Astrocyte of the spinal cord (primary cell): ENCODE data around the gene MIS18A.

ENCODE experiments used
- DNase-seq: peaks from one replicate; pipeline ENCODE4 v3.0.0; 2011; ENCODE audit warnings: low read depth, low spot score
- H3K4me3 ChIP-seq: 2 replicates; pipeline ENCODE4 v1.5.1; 2011; ENCODE audit warnings: low read depth, mild to moderate bottlenecking, low read length, moderate library complexity
- CTCF ChIP-seq: IDR thresholded peaks from 2 replicates; pipeline ENCODE4 v1.5.1; 2012; ENCODE audit warnings: low read depth, mild to moderate bottlenecking, low read length, inconsistent platforms
- in situ Hi-C: cut with HindIII; loops from 2 replicates; pipeline ENCODE4 v1.10.0; 2017; ENCODE audit warnings: low sequenced_read_pairs

Gene MIS18A

GRCh38 chr21:32300117-32300681, 21.4 kb upstream of the MIS18A start:
- H3K4me3 ChIP-seq: no peak overlapping the region
- TF ChIP-seq CTCF: no peak
- no peak for DNase-seq
- in situ Hi-C loops: no loop called here

- DNase-seq: no peak
- no peak for TF ChIP-seq CTCF
- H3K4me3 ChIP-seq: no peak overlapping the region
- in situ Hi-C loops: no loop called here
Observed at GRCh38 chr21:32299695-32300094, 20.8 kb upstream of the MIS18A start.

GRCh38 chr21:32298658-32299081, 19.8 kb upstream of the MIS18A start, which contains the start of gene MRAP:
TSS of gene MRAP (plus strand) at chr21:32298855. CDS start at chr21:32298972, 117 bp downstream.
- no peak for DNase-seq
- in situ Hi-C loops: no loop called here
- no peak within 1 kb of the TSS for H3K4me3 ChIP-seq
- no peak for TF ChIP-seq CTCF

GRCh38 chr21:32298148-32298559, 19.3 kb upstream of the MIS18A start:
- TF ChIP-seq CTCF: no peak
- no peak overlapping the region for H3K4me3 ChIP-seq
- in situ Hi-C loops: no loop called here
- no peak for DNase-seq

GRCh38 chr21:32297449-32297848, 18.6 kb upstream of the MIS18A start:
- in situ Hi-C loops: no loop called here
- no peak for DNase-seq
- H3K4me3 ChIP-seq: no peak overlapping the region
- TF ChIP-seq CTCF: no peak

- no peak for DNase-seq
- in situ Hi-C loops: no loop called here
- TF ChIP-seq CTCF: no peak
- no peak overlapping the region for H3K4me3 ChIP-seq
Observed at GRCh38 chr21:32285476-32285875, 6.6 kb upstream of the MIS18A start.
